GM21360 (cell line): ENCODE results near the gene LRMDA.

Experiments used
- ATAC-seq: cut with Tn5 transposase; IDR thresholded peaks from one replicate; pipeline ENCODE4 v1.9.1; 2021; ENCODE audit warnings: mild to moderate bottlenecking, moderate library complexity; ENCODE audit not compliant: unreplicated experiment

The LRMDA gene

DNA sequence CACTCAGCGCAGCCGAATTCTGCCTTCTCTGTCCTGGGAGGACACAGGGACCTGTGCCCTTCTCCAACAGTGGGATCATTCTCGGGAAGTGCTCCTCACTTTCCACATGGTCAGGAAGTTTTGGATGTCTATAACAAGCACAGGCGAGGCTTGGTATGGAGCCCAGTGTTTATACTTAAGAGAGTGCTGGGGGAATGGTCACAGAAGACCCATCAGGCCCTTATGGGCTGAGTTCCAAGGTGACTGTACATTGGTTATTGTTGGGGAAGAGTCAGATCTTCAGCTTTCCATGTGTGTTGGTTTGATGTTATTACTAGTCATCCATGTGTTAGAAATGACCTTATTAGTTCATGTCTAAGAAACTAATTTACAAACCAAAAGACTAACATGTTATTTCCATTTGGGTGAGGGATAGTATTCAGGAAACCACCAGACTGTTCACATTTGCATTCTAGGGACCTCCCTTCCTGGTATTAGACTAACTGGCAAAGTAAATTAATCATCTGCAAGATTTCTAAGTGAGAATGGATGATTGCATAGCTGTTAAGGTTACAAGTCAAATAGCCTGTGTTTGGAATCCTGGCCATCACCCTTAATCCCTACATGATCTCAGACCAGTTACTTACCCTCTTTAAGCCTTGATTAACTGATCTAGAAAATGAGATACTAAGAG, 834.2 kb downstream of the LRMDA start:
- no peak for ATAC-seq

DNA sequence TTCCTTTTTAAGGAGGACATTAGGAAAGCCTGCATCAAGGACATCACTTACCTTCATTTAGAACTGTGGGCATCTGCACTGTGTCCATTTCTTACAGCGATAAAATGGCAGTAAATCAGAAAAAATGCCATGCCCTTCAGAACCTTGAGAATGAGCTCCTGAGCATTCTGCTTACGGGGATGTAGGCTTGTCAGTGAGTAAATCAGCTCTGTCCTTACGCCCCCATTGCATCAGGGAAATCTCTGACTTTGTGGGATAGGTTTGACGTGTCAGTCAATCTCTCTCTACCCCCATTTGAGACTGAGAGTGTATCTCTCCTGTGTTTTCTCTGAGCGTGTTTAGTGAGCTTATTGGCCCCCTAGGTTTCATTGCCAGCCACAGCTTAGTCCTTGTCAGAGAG, 837.1 kb downstream of the LRMDA start:
- ATAC-seq, result no peak

DNA sequence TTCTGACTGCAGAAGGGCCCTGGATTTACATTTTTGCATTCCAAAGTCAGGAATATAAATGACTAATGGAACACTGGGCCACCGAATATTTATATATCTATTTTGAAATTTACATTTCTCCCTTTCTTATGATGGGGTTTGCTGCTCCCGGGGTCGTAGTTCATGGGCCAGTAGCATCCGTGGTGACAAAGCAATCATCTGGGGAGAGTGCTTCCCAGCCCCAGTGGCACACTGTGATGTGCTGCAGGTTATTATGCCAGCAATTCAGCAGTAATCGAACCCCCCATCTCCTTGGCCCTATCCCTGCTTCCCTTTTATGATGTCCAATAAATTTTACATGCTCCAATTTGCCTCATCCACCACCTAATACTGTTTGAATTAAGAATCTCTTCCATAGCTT, 837.5 kb downstream of the LRMDA start:
- no peak for ATAC-seq

DNA sequence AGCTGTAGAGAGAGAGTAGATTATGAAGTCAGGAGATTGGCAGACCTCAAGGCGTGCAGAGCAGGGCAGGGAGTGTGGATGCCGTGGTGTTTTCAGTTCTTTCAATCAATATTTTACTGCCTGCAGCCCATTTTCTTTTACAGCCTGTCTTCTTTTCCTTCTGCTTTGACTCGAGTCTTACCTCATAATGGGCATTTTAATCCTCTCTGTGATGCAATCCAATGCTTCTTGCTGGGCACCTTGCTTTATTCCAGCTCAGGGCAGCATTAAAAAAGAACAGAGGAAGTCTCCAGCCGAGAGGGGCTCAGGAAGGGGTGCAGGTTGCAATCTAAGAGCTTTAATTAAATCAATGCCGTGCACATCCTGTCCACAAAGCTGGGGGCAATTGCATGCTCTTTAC, 839.0 kb downstream of the LRMDA start:
- no peak for ATAC-seq

DNA sequence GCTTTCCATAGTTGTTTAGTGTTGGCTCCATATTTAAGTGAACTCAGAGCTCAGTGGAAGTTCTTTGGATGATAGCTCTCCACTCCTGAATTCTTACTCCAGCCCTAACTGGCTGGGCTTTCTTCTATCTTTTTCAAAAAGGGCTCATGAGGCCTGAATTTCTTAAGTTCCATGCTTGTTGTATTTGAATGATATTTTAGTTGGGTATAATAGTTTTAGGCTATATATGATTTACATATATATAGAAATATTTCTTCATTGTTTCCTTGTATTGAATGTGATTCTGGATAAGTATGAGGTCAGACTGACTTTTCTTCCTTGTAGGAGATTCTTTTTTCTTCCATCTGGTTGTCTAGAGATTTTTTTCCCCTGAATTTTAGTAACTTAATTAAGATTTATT, 843.5 kb downstream of the LRMDA start:
- ATAC-seq, result no peak

DNA sequence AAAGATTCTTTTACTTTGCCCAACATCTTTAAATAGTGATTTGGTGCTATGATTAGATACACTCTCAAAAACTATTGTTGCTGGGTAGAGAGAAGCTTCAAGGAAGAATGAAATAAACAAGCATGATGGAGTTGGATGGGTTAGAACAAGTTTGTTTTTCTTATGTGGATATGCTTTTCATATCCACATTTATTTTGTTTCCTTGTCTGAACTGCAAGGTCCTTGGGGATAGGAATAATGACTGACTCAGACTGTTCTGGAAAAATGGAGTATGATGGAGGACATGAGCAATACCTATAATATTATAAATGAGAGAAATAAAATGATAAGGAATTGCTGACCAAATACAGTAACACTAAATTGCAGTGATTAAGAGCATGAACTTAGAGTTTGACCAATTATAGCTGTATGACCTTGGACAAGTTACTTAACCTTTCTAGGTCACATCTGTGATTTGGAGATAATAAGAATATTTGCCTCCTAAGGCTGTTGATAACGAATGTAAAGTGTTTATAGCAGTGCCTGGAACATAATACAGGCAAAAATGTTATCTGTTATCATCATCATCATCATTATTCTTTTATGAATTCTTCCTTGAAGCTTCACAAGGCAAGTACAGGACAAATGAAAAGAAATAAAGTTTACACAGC, 847.5 kb downstream of the LRMDA start:
- no peak for ATAC-seq

DNA sequence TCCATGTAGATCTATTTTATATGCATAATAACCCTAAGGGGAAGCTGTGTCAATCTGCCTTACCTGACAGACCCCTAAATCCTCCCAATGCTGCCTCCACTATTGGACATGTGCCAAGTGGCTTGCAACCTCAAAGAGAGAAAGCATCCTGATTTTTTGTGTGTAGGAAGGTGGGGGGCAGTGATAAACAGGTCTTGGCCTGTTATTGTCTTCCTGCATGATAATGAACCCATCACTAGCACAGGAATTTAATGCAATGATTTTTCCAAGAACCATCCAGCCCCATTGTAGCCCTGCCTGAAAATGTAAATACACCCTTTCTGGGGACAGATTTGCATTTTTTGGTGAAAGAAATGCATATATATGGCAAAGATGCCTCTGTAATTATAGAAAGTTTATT, 850.2 kb downstream of the LRMDA start:
- no peak for ATAC-seq

DNA sequence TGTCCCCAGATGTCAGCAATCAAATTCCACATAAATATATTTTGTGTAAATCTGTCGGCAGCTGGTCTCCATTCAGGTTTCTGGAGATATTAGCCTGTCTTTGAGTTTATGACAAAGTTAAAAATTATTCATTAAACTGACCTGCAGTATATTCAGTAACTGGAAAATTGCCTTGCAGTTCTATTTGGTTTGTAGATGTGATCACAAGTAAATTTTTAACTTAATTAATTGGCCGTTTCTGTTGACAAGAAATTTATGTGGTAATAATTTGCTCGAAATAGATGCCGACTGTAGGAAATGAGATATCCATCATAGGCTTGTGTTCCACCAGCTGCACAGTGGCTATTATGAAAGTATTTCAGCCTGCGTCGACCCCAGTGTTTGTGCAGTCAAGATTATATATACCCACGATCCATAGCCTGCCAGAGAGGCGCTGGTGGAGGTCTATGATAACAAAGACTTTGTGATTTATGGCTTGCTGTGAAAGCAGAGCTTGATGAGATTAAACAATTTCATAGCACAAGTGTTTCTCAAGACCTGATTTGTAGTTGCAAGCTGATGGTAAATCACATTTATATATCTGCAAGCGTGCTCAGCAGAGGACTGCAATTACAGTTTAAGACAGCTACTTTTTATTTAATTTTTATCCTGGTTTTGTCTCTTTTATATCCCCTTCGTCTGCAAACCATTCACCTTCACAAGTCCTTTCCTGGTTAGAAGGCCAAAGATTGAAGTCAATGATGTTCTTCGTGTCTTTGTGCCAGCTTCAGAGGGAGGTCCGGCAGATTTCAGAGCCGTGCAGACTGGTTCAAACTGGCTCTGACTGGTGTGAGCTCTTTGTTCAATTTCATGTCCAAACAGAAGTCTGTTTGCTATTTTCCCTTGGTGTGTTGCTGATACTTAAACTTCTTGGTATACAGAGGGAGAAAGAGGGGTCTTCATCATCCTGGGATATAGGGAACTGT, 850.9 kb downstream of the LRMDA start:
- no peak for ATAC-seq

DNA sequence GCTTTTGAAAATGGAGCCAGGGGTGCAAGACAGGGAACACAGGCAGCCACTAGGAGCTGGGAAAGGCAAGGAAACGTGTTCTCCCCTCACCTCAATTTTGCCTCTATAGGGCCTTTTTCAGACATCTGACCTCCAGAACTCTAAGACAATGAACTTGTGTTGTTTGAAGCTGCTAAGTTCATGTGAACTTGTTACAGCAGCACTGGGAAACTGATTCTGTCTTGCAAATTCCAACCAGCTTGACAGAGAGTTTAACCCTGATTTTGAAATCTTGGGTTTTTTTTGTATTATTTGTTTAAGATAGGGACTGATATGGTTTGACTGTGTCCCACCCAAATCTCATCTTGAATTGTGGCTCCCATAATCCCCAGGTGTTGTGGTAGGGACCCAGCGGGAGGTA, 852.9 kb downstream of the LRMDA start:
- no peak for ATAC-seq

DNA sequence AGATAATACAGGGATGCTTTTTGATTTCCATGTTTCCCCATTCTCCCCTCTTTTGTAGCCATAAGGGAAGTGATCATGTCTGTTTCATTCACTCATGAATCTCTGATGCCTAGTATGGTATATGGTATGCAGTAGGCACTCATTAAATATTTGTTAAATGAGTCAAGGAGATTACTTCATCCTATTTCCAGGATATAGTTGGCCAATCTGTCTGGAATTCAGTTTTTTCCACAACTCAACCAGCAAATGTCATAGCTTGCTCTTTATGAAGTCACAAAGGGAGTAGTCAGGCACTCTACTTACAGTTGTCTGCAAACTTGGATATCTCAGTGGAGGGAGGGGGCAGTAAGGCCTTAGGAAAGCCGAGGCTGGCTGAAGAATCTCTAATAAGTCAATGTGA, 853.6 kb downstream of the LRMDA start:
- no peak for ATAC-seq

DNA sequence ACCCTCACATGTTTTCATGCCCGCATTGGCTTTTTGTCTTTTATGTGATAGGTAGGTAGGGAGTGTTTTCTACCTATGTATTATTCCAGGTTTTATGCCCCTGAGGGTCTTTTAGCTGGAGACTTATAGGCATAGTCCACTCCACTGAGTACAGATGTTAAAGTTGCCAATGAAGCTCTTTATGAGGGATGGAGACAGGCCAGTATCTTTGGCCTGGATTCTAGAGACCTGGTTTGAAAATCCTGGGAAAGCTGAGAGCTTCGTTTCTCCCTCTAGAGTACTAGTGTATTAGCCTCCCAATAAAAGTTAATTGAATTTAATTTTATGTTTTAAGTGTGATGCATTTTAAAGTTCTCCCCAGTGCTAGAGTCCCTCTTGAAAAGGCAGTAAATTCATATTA, 854.1 kb downstream of the LRMDA start:
- no peak for ATAC-seq

DNA sequence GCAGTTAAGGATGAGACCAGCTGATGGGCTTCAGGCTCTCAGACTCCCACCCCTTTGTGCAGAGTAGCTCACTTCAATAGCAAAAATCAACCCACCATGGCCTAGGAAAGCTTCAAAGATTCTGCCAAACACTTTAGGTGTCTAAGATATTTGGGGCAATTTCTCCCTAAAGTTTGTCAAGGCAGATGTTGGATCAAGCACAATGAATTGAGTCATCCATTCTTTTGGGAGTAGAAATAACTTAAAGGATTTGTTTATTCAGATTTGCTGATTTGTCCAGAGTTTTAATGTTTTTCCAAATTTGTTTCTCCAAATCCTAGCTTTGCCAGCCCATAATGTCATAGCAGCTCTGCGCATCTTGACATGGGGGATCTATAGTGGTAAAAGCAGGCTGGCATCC, 855.1 kb downstream of the LRMDA start:
- ATAC-seq, result no peak

DNA sequence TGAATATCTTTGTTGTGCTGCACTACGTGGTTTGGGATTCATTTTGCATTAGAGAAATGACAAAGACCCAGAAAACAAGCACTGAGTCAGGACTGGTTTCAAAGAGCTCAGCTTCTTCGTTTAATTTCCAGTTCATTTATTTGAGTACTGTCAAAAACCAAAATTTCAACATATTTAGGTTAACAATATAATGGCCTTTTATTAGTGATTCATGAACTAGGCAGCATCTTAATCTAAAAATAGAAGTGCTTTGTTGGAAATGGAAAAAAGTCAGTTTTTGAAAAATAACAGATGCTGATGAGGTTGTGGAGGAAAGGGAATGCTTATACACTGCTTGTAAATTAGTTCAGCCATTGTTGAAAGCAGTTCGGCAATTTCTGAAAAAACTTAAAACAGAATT, 856.4 kb downstream of the LRMDA start:
- no peak for ATAC-seq

DNA sequence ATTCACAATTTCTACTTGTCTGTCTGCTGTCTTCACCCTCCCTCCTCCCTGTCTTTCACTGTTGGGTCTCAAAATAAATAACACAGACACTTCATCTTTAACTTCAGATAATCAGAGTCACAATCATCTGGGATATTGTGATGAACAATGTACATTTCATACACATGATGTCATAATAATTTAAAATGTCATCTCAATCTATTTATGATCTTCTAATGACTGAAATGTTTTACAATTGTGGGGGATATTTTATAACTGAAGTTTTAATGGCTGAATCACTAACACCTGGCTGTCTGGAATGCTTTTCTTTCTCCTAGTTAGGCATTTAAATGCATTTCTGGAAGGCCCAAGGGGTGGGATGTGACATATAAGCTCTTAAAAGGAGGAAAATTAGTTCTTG, 859.8 kb downstream of the LRMDA start:
- ATAC-seq, result no peak

DNA sequence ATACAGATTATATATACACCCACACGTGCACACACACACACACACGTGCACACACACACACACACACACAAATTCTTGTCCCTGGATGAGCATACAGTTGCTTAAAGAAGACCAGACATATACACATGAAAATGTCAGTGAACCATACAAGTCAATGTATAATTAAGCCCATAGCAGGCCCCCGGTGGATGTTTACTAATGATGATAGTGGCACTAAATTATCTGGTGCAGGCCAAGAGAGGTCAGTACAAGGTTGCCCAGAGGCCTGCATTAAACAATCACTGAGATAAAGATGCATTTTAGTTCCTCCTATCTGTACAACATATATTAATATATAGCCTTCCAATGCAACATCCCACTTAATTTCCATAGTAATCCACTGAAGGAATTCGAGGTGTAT, 860.5 kb downstream of the LRMDA start:
- no peak for ATAC-seq

DNA sequence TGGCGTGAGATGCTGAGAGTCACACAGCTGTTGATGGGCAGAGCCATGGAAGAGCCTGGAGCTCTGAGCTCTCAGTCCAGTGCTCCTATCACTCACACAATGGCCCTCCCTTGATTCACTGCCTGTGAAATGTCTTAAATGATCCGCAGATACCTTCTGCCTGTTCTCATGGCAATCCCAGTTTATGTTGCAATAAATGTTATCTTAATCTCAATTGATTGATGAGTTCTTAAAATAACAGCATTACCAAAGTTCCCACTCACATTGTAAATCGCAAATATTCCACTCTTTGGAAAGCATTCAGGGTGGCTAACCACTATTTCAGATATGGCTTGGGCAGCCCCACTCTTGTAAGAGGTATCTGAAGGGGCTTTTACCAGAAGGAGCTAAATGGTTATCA, 865.5 kb downstream of the LRMDA start:
- no peak for ATAC-seq

DNA sequence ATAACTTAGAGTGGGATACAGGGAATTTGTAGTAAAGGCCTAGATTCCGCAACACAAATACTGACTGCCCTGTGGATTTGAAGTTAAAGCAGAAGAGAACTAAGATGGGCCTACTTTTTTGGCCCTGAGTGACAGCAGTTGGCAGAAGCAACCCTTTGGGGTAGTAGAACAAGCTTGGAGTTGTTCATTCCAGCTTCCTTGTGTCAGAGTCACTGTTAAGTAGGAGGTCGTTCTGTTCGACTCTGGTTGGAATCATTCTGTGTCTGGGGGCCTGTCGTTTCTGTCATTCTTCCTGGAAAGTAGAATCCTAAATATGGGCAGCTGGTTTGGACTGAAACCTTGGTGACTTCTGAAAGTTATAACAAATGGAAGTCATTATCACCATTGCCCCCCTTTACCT, 865.9 kb downstream of the LRMDA start:
- no peak for ATAC-seq

DNA sequence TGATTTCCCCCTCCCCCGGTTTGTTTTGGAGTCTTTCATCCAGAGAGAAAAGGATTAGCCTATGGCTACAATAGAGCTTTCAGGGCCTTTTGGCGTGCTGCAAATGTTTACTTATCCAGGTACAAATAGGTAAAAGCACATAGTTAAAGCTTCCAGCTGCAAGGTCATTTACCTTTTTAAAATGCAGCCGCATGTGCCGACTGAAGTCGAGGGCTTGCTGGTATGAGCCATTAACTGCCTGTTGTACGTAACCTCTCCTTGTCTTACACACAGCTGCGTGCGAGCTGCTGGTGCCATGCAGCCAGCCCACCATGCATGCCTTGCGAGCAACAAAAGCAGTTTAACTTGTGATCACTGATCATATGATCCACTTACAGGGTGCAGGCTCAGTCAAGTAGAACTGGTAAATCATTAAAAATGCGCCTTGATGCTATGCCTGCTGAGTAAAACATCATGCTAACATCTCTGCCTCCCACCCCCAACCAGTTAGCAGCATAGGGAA, 866.4 kb downstream of the LRMDA start:
- no peak for ATAC-seq

DNA sequence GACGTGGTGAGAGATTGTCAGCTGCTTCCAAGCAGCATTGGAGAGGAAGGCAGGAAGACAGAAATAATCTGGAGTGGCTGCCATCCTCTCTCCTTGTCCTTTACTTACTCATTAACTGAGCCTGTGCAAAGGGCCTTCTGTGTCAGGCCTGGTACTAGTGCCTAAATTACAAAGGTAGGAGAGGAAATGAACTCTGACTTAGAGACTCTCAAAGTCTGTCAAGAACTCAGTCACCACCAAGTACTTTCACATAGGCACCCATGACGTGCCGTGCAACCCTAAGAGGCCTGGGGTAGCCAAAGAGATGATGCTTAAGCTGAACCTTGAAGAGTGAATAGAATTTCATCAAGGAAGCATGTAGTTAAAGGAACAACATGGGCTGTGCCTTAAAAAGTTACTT, 866.9 kb downstream of the LRMDA start:
- no peak for ATAC-seq

DNA sequence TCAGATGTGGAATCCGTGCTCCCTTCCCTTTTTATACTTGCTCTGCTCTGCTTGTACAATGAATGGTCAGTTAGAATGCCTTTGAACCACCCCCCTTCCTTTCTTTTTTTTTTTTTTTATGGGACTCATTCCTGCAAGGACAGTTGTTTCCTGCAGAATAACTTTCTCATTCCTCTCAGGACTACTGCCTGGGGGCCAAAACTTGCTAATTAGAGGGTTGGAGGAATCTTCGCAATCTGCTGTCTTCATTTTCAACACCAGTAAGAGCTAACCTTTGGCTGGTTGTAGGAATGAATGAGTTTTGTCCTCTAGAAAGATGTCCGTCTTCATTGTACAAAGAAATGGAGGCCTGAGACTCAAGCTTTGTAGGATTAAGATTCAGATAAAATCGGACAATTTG, 868.1 kb downstream of the LRMDA start:
- ATAC-seq, result no peak

DNA sequence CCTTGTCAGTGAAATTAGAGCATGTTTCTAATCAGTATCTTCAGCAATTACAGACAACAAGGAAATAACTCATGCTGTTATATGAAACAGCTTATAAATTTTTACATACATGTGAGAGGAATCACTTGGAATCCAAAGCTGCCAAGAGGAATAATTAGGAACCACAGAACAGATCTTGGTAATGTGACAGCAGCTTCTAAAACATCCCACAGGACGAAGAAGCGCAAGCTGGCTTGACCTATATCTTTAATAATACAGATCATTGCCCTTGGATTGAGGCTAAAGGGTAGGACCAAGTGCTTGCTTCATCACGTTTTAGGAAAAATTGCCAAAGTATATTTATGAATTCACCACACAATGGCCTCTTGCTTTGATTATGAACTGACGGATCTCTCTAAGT, 869.8 kb downstream of the LRMDA start:
- ATAC-seq, result no peak

DNA sequence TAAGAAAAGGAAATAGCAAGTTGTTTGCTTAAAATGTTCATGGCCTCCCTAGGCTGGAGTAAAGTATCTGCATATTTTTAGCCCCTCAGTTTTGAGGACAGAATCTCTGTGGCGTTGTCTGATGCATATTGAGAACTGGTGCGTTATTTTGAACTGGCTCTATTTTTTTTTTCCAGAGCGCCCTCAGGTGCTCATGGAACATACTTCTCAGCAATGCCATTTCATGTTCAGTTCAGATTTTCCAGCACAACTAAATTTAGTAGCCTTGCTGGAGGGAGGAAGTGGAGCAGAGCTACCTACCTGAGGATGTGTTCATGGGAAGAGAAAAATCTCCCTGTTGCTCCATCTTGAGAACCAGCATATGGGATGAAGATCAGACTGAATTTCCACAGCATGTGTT, 870.5 kb downstream of the LRMDA start:
- no peak for ATAC-seq
